ENCODE data around the gene DDX19B. TPM values are rescaled to one million over a fixed set of nuclear protein-coding genes. Genes with fewer than 3 reads are reported as not detected.

The DDX19B gene
- total and polyA plus RNA-seq, 2 experiments from 2014 or later = 31.8 to 33.0 TPM

DNA sequence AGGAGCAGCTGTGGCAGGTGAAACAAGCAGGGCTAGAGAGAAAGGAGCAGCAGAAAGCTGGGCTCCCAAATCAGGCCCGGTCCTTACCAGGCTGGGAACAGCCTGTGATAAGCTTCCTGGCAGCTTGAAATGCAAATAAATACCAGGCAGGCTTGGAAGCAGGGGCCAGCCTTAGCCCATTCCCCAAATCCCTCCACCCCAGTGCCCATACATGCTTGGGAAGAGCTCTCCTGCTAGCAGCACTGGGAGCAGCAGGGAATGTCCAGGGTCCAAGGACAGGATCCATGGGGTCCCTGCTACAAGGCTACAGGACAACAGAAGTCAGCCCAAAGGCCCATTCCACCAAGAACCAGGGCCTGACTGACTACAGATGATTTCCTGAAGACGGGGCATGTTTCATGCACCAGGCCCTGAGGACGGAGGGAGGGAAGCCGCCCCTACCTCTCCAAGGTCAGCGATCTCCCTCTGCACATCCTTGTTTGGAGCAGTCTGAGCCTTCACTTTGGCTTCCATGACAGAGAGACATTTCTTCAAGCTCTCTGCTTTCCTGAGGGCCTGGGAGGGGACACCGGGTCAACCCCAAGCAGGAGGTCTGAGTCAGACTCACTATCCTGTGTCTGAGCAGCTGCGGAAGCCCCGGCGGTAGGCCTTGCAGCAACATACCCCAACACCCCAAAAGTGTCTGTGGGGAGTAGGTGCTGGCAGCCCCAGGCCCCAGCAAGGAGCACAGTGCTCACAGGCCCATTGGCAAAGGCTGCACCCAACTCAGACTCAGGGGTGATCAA is 44.6 kb upstream of the DDX19B start:
- Histone ChIP-seq H3K4me2 (ENCODE audit: unreplicated experiment) (no peak overlapping the region), H4K20me1 (ENCODE audit: insufficient read depth) (0 out of 2 replicates have a peak, but pooled peaks cover 4% of the 10 kb centered on the region), H3K79me2 (ENCODE audit: insufficient read depth) (peaks cover 28% of the 10 kb centered on the region), H3K4me3 (no peak overlapping the region), H3K27me3 (replicated peaks; ENCODE audit: insufficient read depth) (no peaks in the 10 kb centered on the region), H3K9me2 (ENCODE audit: insufficient read depth) (no peaks in the 10 kb centered on the region), H3K36me3 (ENCODE audit: low read depth) (peaks cover 44% of the 10 kb centered on the region), H2AFZ (no peak overlapping the region), H3F3A (ENCODE audit: insufficient read depth) (peaks cover 65% of the 10 kb centered on the region), H3K9ac (no peak overlapping the region), H3K9me3 (ENCODE audit: low read depth) (no peaks in the 10 kb centered on the region), H3K27ac (no peak overlapping the region), H3K4me1 (ENCODE audit: insufficient read depth) (peaks cover 8% of the 10 kb centered on the region)
- DNase-seq = no peak
- 95 to 96% methylated on average over 9 of the region's 9 CpGs for WGBS, 2 experiments (ENCODE audit: low coverage in 1 of 2, low lambda C conversion rate in 2 of 2, missing lambda C conversion rate in 2 of 2)
- no peak for TF ChIP-seq EZH2 (IDR thresholded peaks at IDR 0.05; ENCODE audit: insufficient read depth, poor library complexity, severe bottlenecking)
- no peak for TF ChIP-seq EZH2phosphoT487 (IDR thresholded peaks at IDR 0.05; ENCODE audit: insufficient read depth, low read depth)
- in situ Hi-C loops (cut with MboI) = no loop called here

DNA sequence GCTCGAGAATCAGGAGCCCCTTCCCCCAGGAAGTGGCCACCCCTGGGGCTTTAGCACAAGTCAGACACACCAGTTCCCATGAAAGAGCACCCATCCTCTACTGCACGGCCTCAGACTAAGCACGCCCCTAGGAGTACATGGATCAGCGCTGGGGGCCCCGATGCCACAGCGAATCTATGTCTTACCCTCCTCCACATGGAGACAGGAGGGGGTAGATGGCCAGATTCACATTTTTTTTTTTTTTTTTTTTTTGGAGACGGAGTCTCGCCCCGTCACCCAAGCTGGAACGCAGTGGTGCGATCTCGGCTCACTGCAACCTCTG is 44.1 kb upstream of the DDX19B start:
- peaks cover 45% of the 10 kb centered on the region for H3K36me3 ChIP-seq (ENCODE audit: low read depth)
- no peak for DNase-seq
- no peak for TF ChIP-seq EZH2phosphoT487 (IDR thresholded peaks at IDR 0.05; ENCODE audit: insufficient read depth, low read depth)
- TF ChIP-seq EZH2 (IDR thresholded peaks at IDR 0.05; ENCODE audit: insufficient read depth, poor library complexity, severe bottlenecking) = no peak
- in situ Hi-C loops (cut with MboI) = no loop called here
- no peak overlapping the region for H3K4me3 ChIP-seq
- H3K9me3 ChIP-seq (ENCODE audit: low read depth) = no peaks in the 10 kb centered on the region
- peaks cover 3% of the 10 kb centered on the region; the same call in 1 of the 2 replicates for H3K4me1 ChIP-seq (ENCODE audit: insufficient read depth)
- H3K27me3 ChIP-seq (replicated peaks; ENCODE audit: insufficient read depth) = no peaks in the 10 kb centered on the region
- H3F3A ChIP-seq (ENCODE audit: insufficient read depth) = peaks cover 67% of the 10 kb centered on the region
- H3K79me2 ChIP-seq (ENCODE audit: insufficient read depth) = peaks cover 28% of the 10 kb centered on the region
- WGBS, 2 experiments (ENCODE audit: low coverage in 1 of 2, low lambda C conversion rate in 2 of 2, missing lambda C conversion rate in 2 of 2) = 95 to 98% methylated on average over 7 to 12 of the region's 12 CpGs
- no peaks in the 10 kb centered on the region for H3K9me2 ChIP-seq (ENCODE audit: insufficient read depth)
- no peak overlapping the region for H3K27ac ChIP-seq
- no peak overlapping the region for H2AFZ ChIP-seq
- no peak overlapping the region for H3K9ac ChIP-seq
- H4K20me1 ChIP-seq (ENCODE audit: insufficient read depth) = 0 out of 2 replicates have a peak, but pooled peaks cover 4% of the 10 kb centered on the region
- H3K4me2 ChIP-seq (ENCODE audit: unreplicated experiment) = no peak overlapping the region

DNA sequence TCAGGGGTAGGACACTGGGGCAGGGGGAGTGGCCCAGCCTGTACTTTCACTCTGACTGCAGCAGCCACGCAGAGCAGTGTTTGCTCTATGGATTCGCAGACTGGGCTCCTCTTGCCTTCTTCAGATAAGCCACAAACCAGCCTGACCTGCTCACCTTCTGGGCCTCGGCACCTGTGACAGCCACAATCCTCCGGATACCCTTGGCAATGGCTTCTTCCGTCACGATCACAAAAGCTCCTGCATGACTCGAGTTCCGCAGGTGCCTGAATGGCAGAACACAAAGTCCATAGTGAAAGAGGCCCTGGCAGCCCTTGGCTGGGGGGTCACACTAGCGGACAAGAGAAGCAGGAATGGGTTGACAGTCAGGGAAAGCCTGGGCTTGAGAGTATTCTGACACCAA is 43.4 kb upstream of the DDX19B start:
- Histone ChIP-seq H3K4me1 (ENCODE audit: insufficient read depth) (no peaks in the 10 kb centered on the region), H3F3A (ENCODE audit: insufficient read depth) (peaks cover 67% of the 10 kb centered on the region), H3K79me2 (ENCODE audit: insufficient read depth) (peaks cover 29% of the 10 kb centered on the region), H3K9me3 (ENCODE audit: low read depth) (no peaks in the 10 kb centered on the region), H4K20me1 (ENCODE audit: insufficient read depth) (0 out of 2 replicates have a peak, but pooled peaks cover 4% of the 10 kb centered on the region), H3K27me3 (replicated peaks; ENCODE audit: insufficient read depth) (no peaks in the 10 kb centered on the region), H3K4me3 (no peak overlapping the region), H2AFZ (no peak overlapping the region), H3K27ac (no peak overlapping the region), H3K9ac (no peak overlapping the region), H3K9me2 (ENCODE audit: insufficient read depth) (no peaks in the 10 kb centered on the region), H3K4me2 (ENCODE audit: unreplicated experiment) (no peak overlapping the region), H3K36me3 (ENCODE audit: low read depth) (peaks cover 52% of the 10 kb centered on the region)
- TF ChIP-seq EZH2phosphoT487 (IDR thresholded peaks at IDR 0.05; ENCODE audit: insufficient read depth, low read depth) (no peak), EZH2 (IDR thresholded peaks at IDR 0.05; ENCODE audit: insufficient read depth, poor library complexity, severe bottlenecking) (no peak)
- in situ Hi-C loops (cut with MboI) = no loop called here
- WGBS, 2 experiments (ENCODE audit: low coverage in 1 of 2, low lambda C conversion rate in 2 of 2, missing lambda C conversion rate in 2 of 2) = 96 to 98% methylated on average over 9 of the region's 9 CpGs
- DNase-seq = no peak

DNA sequence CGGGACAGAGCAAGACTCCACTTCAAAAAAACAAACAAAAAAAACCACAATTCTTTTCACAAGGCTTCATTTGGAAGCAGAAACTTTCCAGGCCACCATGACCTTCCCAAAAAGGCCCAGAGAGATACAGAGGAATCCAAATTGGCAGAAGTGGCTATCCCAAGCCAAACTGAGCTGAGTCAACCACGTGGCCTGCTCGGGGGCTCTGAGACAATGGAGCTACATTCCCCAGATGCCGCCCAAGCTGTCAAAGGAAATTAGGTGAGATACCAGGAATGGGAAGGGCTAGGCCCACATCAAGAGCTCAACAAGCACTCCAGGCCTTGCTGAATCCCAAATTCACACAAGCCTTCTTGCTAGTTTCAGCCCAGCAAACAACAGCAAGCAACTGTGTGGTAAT is 41.6 kb upstream of the DDX19B start:
- Histone ChIP-seq H3K4me3 (no peak overlapping the region), H3K27me3 (replicated peaks; ENCODE audit: insufficient read depth) (no peaks in the 10 kb centered on the region), H3K9me2 (ENCODE audit: insufficient read depth) (no peaks in the 10 kb centered on the region), H2AFZ (no peak overlapping the region), H3K9ac (no peak overlapping the region), H3K4me1 (ENCODE audit: insufficient read depth) (no peaks in the 10 kb centered on the region), H4K20me1 (ENCODE audit: insufficient read depth) (0 out of 2 replicates have a peak, but pooled peaks cover under 1% of the 10 kb centered on the region), H3K4me2 (ENCODE audit: unreplicated experiment) (no peak overlapping the region), H3K9me3 (ENCODE audit: low read depth) (no peaks in the 10 kb centered on the region), H3K36me3 (ENCODE audit: low read depth) (peaks cover 63% of the 10 kb centered on the region), H3K27ac (no peak overlapping the region), H3F3A (ENCODE audit: insufficient read depth) (peaks cover 63% of the 10 kb centered on the region), H3K79me2 (ENCODE audit: insufficient read depth) (peaks cover 46% of the 10 kb centered on the region)
- TF ChIP-seq EZH2phosphoT487 (IDR thresholded peaks at IDR 0.05; ENCODE audit: insufficient read depth, low read depth) (no peak), EZH2 (IDR thresholded peaks at IDR 0.05; ENCODE audit: insufficient read depth, poor library complexity, severe bottlenecking) (no peak)
- WGBS, 2 experiments (ENCODE audit: low coverage in 1 of 2, low lambda C conversion rate in 2 of 2, missing lambda C conversion rate in 2 of 2) = 76 to 83% methylated on average over 4 of the region's 4 CpGs
- in situ Hi-C loops (cut with MboI) = no loop called here
- DNase-seq = no peak
